Cardiac muscle cell (in vitro differentiated cells and primary cell): ENCODE data around the gene PRR16. TPM values are rescaled to one million over a fixed set of nuclear protein-coding genes. Genes with fewer than 3 reads are reported as not detected.

Experiments used
- DNase-seq, 2 donors: peaks; one replicate each; pipeline versions ENCODE4 v3.0.0 to v3.0.0-alpha.2; 2010 to 2017; ENCODE audit warnings: low read depth in 1 of 2, low spot score in 1 of 2
- H3K27ac ChIP-seq: fragments of 200-600 bp; sonication (generic); 2 replicates; pipeline ENCODE4 v1.5.1; 2016
- H3K27me3 ChIP-seq: fragments of 200-600 bp; sonication (generic); 2 replicates; pipeline ENCODE4 v1.6.0; 2016; ENCODE audit warnings: control low read depth
- H3K36me3 ChIP-seq: fragments of 200-600 bp; sonication (generic); 2 replicates; pipeline ENCODE4 v1.5.1; 2016; ENCODE audit warnings: control low read depth
- H3K4me1 ChIP-seq: fragments of 200-600 bp; sonication (generic); 2 replicates; pipeline ENCODE4 v1.8.1; 2017; ENCODE audit warnings: low read depth, mild to moderate bottlenecking, mixed run types
- H3K4me3 ChIP-seq: fragments of 200-600 bp; sonication (generic); 2 replicates; pipeline ENCODE4 v1.5.1; 2016; ENCODE audit warnings: mild to moderate bottlenecking
- H3K9me3 ChIP-seq: fragments of 200-600 bp; sonication (generic); 2 replicates; pipeline ENCODE4 v1.5.1; 2017; ENCODE audit warnings: low read depth, mild to moderate bottlenecking, control low read depth
- CTCF ChIP-seq: IDR thresholded peaks from 2 replicates; pipeline ENCODE4 v1.5.1; 2012; ENCODE audit warnings: low read depth, mild to moderate bottlenecking, low read length
- polyA plus RNA-seq: library from polyadenylated mRNA; unstranded; fragments of >200 nt; fragmentation: Nextera tagmentation; extraction: Ambion mirVana; gene quantifications from 2 replicates; pipeline ENCODE4 v1.2.1, GENCODE V29; 2016
- total RNA-seq: library from RNA; depleted of rRNA; stranded (reverse); fragments of >200 nt; gene quantifications from 2 replicates; pipeline ENCODE4 v1.2.3, GENCODE V29; 2016

PRR16 gene
- total and polyA plus RNA-seq, 2 experiments from 2014 or later, result 2.3 to 5.4 TPM

GRCh38 chr5:120630550-120630949 lies 166.4 kb downstream of the PRR16 start:
- no peak for DNase-seq
- TF ChIP-seq CTCF, result no peak
- no peaks in the 10 kb centered on the region for H3K9me3 ChIP-seq
- peaks cover 4% of the 10 kb centered on the region for H3K27me3 ChIP-seq
- H3K27ac ChIP-seq, result no peak overlapping the region
- H3K4me1 ChIP-seq, result no peaks in the 10 kb centered on the region
- no peak overlapping the region for H3K4me3 ChIP-seq
- no peaks in the 10 kb centered on the region for H3K36me3 ChIP-seq

DNA sequence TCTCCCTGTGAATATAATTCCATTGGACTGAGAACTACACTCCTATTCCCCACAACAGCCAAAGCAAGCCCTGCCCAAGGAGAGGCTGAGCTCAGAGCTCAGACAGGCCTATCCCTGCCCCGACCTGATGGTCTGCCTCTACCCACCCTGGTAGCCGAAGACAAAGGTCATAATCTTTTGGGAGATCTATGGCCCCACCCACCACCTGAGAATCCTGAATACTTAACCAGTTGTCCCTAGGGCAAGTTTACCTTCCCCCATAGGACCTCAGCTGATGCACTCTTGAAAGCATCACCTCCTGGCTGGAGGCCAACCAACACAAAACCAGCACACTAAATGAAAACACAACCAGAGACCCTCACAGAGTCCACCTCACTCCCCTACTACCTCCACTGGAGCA lies 167.5 kb downstream of the PRR16 start:
- Histone ChIP-seq H3K36me3 (no peaks in the 10 kb centered on the region), H3K4me3 (no peak overlapping the region), H3K27ac (no peak overlapping the region), H3K9me3 (no peaks in the 10 kb centered on the region), H3K4me1 (no peaks in the 10 kb centered on the region), H3K27me3 (no peaks in the 10 kb centered on the region)
- DNase-seq, result no peak
- no peak for TF ChIP-seq CTCF

DNA sequence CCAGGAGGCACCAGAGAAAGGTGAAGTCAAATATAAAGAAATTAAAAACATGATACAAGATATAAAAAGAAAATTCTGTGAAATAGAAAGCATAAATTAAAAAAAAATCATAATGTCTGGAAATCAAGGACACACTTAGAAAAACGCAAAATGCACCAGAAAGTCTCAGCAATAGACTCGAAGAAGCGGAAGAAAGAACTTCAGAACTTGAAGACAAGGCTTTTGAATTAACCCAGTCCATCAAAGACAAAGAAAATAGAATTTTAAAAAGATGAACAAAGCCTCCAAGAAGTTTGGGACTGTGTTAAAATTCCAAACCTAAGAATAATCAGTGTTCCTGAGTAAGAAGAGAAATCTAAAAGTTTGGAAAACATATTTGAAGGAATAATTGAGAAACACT lies 168.3 kb downstream of the PRR16 start:
- H3K9me3 ChIP-seq, result no peaks in the 10 kb centered on the region
- no peaks in the 10 kb centered on the region for H3K36me3 ChIP-seq
- no peak for DNase-seq
- TF ChIP-seq CTCF, result no peak
- H3K4me3 ChIP-seq, result no peak overlapping the region
- no peaks in the 10 kb centered on the region for H3K27me3 ChIP-seq
- H3K27ac ChIP-seq, result no peak overlapping the region
- H3K4me1 ChIP-seq, result no peaks in the 10 kb centered on the region

DNA sequence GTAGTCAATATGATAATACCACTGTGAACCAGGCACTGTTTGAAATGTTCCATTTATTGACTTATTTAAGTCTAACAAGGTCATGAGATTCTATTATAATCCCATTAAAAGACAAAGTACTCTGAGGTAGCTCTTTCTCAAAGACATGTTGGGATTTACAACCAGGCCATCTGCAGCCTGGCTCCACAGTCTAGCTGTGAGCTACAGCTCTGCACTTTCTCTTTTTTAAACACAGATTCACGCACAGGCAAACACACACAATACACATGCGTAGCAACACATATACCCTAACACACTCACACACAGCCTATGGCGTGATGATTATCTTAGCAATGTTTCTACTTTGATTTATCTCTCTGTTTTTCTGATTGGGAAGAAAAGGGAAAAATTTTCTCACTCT lies 174.3 kb downstream of the PRR16 start:
- no peak overlapping the region for H3K4me3 ChIP-seq
- H3K9me3 ChIP-seq, result no peaks in the 10 kb centered on the region
- no peaks in the 10 kb centered on the region for H3K27me3 ChIP-seq
- no peak for DNase-seq
- no peak for TF ChIP-seq CTCF
- H3K36me3 ChIP-seq, result no peaks in the 10 kb centered on the region
- no peaks in the 10 kb centered on the region for H3K4me1 ChIP-seq
- H3K27ac ChIP-seq, result no peak overlapping the region

DNA sequence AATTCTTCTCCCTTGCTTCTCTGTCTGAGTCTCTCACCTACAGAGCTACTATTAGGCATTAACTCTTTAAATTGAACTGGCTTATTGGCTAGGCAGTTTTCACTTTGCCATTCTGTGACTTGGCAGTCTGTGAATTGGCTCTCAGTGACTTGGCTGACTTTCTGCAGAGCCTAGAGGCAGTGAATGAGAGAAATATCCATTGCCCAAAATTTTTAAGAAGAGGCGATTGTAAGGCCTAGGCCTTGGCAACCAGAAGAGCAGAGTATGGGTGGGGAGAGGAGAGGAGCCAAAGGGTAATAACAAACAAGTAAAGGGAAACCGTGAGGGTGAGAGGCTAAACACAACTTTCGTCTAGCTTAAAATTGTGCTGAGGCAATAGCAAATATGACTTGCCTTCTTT lies 176.7 kb downstream of the PRR16 start:
- Histone ChIP-seq H3K36me3 (no peaks in the 10 kb centered on the region), H3K4me3 (no peak overlapping the region), H3K27me3 (no peaks in the 10 kb centered on the region), H3K4me1 (no peaks in the 10 kb centered on the region), H3K27ac (no peak overlapping the region), H3K9me3 (no peaks in the 10 kb centered on the region)
- DNase-seq, result no peak
- TF ChIP-seq CTCF, result no peak

GRCh38 chr5:120644516-120644915 lies 180.4 kb downstream of the PRR16 start:
- no peak for DNase-seq
- no peak overlapping the region for H3K4me3 ChIP-seq
- no peaks in the 10 kb centered on the region for H3K36me3 ChIP-seq
- no peak for TF ChIP-seq CTCF
- no peaks in the 10 kb centered on the region for H3K9me3 ChIP-seq
- H3K27ac ChIP-seq, result no peak overlapping the region
- H3K27me3 ChIP-seq, result no peaks in the 10 kb centered on the region
- no peaks in the 10 kb centered on the region for H3K4me1 ChIP-seq
